Mammary epithelial cell (primary cell): ENCODE results near the gene ADAMTS2.

ENCODE experiments used
- CTCF ChIP-seq, 2 donors: IDR thresholded peaks in 1 of 2; conservative IDR thresholded peaks in 1 of 2; 2 replicates each; pipeline ENCODE4 v1.5.1; 2011 to 2012; ENCODE audit warnings: inconsistent platforms in 2 of 2, low read length in 2 of 2, mild to moderate bottlenecking in 2 of 2, control low read depth in 1 of 2, low read depth in 1 of 2; ENCODE audit not compliant: insufficient read depth in 1 of 2; ENCODE audit errors: extremely low read depth in 1 of 2
- EZH2 ChIP-seq: IDR thresholded peaks from 2 replicates; pipeline ENCODE4 v1.6.1; 2012; ENCODE audit warnings: low read length, inconsistent platforms, borderline replicate concordance

- TF ChIP-seq CTCF (conservative IDR thresholded peaks at IDR 0.05 in 1 of 2, IDR thresholded peaks at IDR 0.05 in 1 of 2; ENCODE audit: extremely low read depth in 1 of 2, insufficient read depth in 1 of 2, low read depth in 1 of 2, low read length in 2 of 2) = no peak
- no peak for TF ChIP-seq EZH2
Measured at GRCh38 chr5:179304466-179304865, 40.8 kb downstream of the ADAMTS2 start.
